H1 (cell line): ENCODE results near the gene CMIP. TPM values are rescaled to one million over a fixed set of nuclear protein-coding genes. Genes with fewer than 3 reads are reported as not detected.

ENCODE experiments used
- CTCF ChIA-PET: fragments of 300-600 bp; sonication (Branson Sonifier 250); formaldehyde crosslinking; loops from one replicate; lab custom pipeline; 2021; ENCODE audit not compliant: partially characterized antibody; lab: Charles Lee
- POLR2A ChIA-PET: fragments of 300-600 bp; sonication (Branson Sonifier 250); formaldehyde crosslinking; loops from one replicate; lab custom pipeline; 2021; ENCODE audit warnings: inconsistent platforms; ENCODE audit not compliant: partially characterized antibody; lab: Charles Lee
- DNase-seq, 2 experiments: peaks; one replicate each; pipeline versions ENCODE4 v3.0.0 to v3.0.0-alpha.2; 2010 to 2022; ENCODE audit warnings: low spot score in 2 of 2, low read depth in 1 of 2, mixed read lengths in 1 of 2
- FAIRE-seq: peaks from 2 replicates; lab custom pipeline; 2011; peaks lifted over from hg19 to GRCh38; lab: Jason Lieb, UNC
- H2AFZ ChIP-seq: 2 replicates; pipeline ENCODE4 v1.8.1; 2012; ENCODE audit warnings: low read length, inconsistent platforms
- H2AK5ac ChIP-seq: 2 replicates; pipeline ENCODE4 v1.6.1; 2013; ENCODE audit warnings: low read depth, low read length
- H2BK120ac ChIP-seq: replicated peaks from 2 replicates; pipeline ENCODE3; 2013; ENCODE audit warnings: low read depth, low read length, inconsistent platforms
- H2BK12ac ChIP-seq: 2 replicates; pipeline ENCODE4 v1.6.1; 2013; ENCODE audit warnings: low read depth, low read length
- H2BK15ac ChIP-seq: 2 replicates; pipeline ENCODE4 v1.6.1; 2013; ENCODE audit warnings: low read length
- H2BK20ac ChIP-seq: 2 replicates; pipeline ENCODE4 v1.6.1; 2013; ENCODE audit warnings: low read length
- H2BK5ac ChIP-seq: 2 replicates; pipeline ENCODE4 v1.6.1; 2013; ENCODE audit warnings: low read depth, low read length
- H3K14ac ChIP-seq: 2 replicates; pipeline ENCODE4 v1.6.1; 2013; ENCODE audit warnings: inconsistent platforms; ENCODE audit not compliant: insufficient read length
- H3K18ac ChIP-seq: 2 replicates; pipeline ENCODE4 v1.6.1; 2013; ENCODE audit warnings: low read length; ENCODE audit errors: extremely low read depth
- H3K23ac ChIP-seq: 2 replicates; pipeline ENCODE4 v1.6.1; 2013; ENCODE audit warnings: inconsistent platforms; ENCODE audit not compliant: insufficient read length
- H3K23me2 ChIP-seq: 2 replicates; pipeline ENCODE4 v1.6.1; 2013; ENCODE audit warnings: low read depth, low read length
- H3K27ac ChIP-seq: 2 replicates; pipeline ENCODE4 v1.6.1; 2011; ENCODE audit warnings: low read depth, low read length, inconsistent platforms
- H3K27me3 ChIP-seq, 4 experiments: replicated peaks in 1 of 4; 1 replicate in 1 of 4; 2 replicates in 3 of 4; pipeline versions ENCODE4 v1.6.1 to v1.8.1; 2011 to 2013; ENCODE audit warnings: low read length in 3 of 4, mild to moderate bottlenecking in 3 of 4, inconsistent platforms in 2 of 4, mixed read lengths in 2 of 4, moderate library complexity in 1 of 4; ENCODE audit not compliant: control insufficient read depth in 3 of 4, insufficient read depth in 3 of 4; ENCODE audit errors: extremely low read depth in 1 of 4
- H3K36me3 ChIP-seq, 4 experiments: 2 replicates each; pipeline versions ENCODE4 v1.6.1 to v1.8.1; 2011 to 2013; ENCODE audit warnings: mild to moderate bottlenecking in 4 of 4, low read length in 3 of 4, moderate library complexity in 2 of 4, control low read depth in 1 of 4, inconsistent platforms in 1 of 4; ENCODE audit not compliant: insufficient read depth in 4 of 4, control insufficient read depth in 2 of 4
- H3K4ac ChIP-seq: replicated peaks from 2 replicates; pipeline ENCODE3; 2013; ENCODE audit warnings: low read length, low read depth, mixed read lengths, inconsistent platforms; ENCODE audit not compliant: insufficient read length
- H3K4me1 ChIP-seq, 4 experiments: replicated peaks in 1 of 4; 1 replicate in 1 of 4; 2 replicates in 3 of 4; pipeline versions ENCODE4 v1.6.1 to v1.8.1; 2011 to 2013; ENCODE audit warnings: low read length in 3 of 4, inconsistent platforms in 2 of 4, mixed read lengths in 1 of 4; ENCODE audit not compliant: insufficient read depth in 4 of 4, control insufficient read depth in 3 of 4
- H3K4me2 ChIP-seq, 2 experiments: 2 replicates each; pipeline versions ENCODE4 v1.6.1 to v1.8.1; 2011 to 2013; ENCODE audit warnings: low read depth in 2 of 2, low read length in 2 of 2, control low read depth in 1 of 2, inconsistent platforms in 1 of 2, mild to moderate bottlenecking in 1 of 2; ENCODE audit not compliant: insufficient read depth in 1 of 2
- H3K4me3 ChIP-seq, 4 experiments: fragments of 200-600, 300-600 bp in 1 of 4; sonication (generic), shearing (Covaris generic), sonication (Bioruptor Twin) in 1 of 4; 2 replicates each; pipeline versions ENCODE4 v1.5.1 to v1.8.1; 2011 to 2016; ENCODE audit warnings: low read length in 4 of 4, low read depth in 3 of 4, control low read depth in 2 of 4, inconsistent platforms in 2 of 4, mild to moderate bottlenecking in 2 of 4, mixed read lengths in 1 of 4, moderate library complexity in 1 of 4; ENCODE audit not compliant: insufficient read depth in 2 of 4; ENCODE audit errors: extremely low read depth in 1 of 4
- H3K56ac ChIP-seq: replicated peaks from 2 replicates; pipeline ENCODE3; 2013; ENCODE audit warnings: low read depth, mild to moderate bottlenecking, mixed read lengths, low read length, inconsistent platforms; ENCODE audit not compliant: insufficient read length
- H3K79me1 ChIP-seq: 2 replicates; pipeline ENCODE4 v1.6.1; 2013; ENCODE audit warnings: low read depth, low read length, control low read depth
- H3K79me2 ChIP-seq, 2 experiments: 2 replicates each; pipeline versions ENCODE4 v1.6.1 to v1.8.1; 2012 to 2013; ENCODE audit warnings: low read length in 2 of 2, mild to moderate bottlenecking in 2 of 2, inconsistent platforms in 1 of 2; ENCODE audit not compliant: insufficient read depth in 2 of 2, control insufficient read depth in 1 of 2
- H3K9ac ChIP-seq, 4 experiments: replicated peaks in 1 of 4; 1 replicate in 1 of 4; 2 replicates in 3 of 4; pipeline versions ENCODE4 v1.6.1 to v1.8.1; 2011 to 2013; ENCODE audit warnings: low read depth in 3 of 4, low read length in 3 of 4, control low read depth in 2 of 4, mild to moderate bottlenecking in 2 of 4, moderate library complexity in 2 of 4, inconsistent platforms in 1 of 4; ENCODE audit errors: extremely low read depth in 1 of 4
- H3K9me3 ChIP-seq, 2 experiments: 2 replicates each; pipeline versions ENCODE4 v1.6.1 to v1.8.1; 2012 to 2013; ENCODE audit warnings: mild to moderate bottlenecking in 2 of 2, moderate library complexity in 2 of 2, control low read depth in 1 of 2, inconsistent platforms in 1 of 2, low read depth in 1 of 2, low read length in 1 of 2, mixed read lengths in 1 of 2; ENCODE audit not compliant: insufficient read depth in 2 of 2
- H4K20me1 ChIP-seq, 2 experiments: replicated peaks in 1 of 2; 2 replicates each; pipeline versions ENCODE3 to v1.8.1; 2011 to 2013; ENCODE audit warnings: inconsistent platforms in 2 of 2, low read length in 2 of 2, mild to moderate bottlenecking in 1 of 2; ENCODE audit not compliant: insufficient read depth in 2 of 2, control insufficient read depth in 1 of 2
- H4K5ac ChIP-seq: 2 replicates; pipeline ENCODE4 v1.6.1; 2013; ENCODE audit warnings: low read length, low read depth, mixed read lengths, inconsistent platforms; ENCODE audit not compliant: insufficient read length
- H4K8ac ChIP-seq: 2 replicates; pipeline ENCODE4 v1.8.0; 2013; ENCODE audit warnings: mild to moderate bottlenecking, moderate library complexity, low read length, inconsistent platforms; ENCODE audit not compliant: insufficient read depth; ENCODE audit errors: extremely low read depth
- H4K91ac ChIP-seq: replicated peaks from 2 replicates; pipeline ENCODE3; 2013; ENCODE audit warnings: low read length, mixed read lengths, inconsistent platforms; ENCODE audit not compliant: insufficient read length
- BRCA1 ChIP-seq: IDR thresholded peaks from 2 replicates; pipeline ENCODE4 v1.6.1; 2012; ENCODE audit warnings: low read depth, low read length, improper control_type of control experiment
- EP300 ChIP-seq, 2 experiments: IDR thresholded peaks; 1 replicate in 1 of 2; 2 replicates in 1 of 2; pipeline ENCODE4 v1.6.1; 2011 to 2012; ENCODE audit warnings: low read depth in 2 of 2, low read length in 2 of 2, mild to moderate bottlenecking in 2 of 2, borderline replicate concordance in 1 of 2, inconsistent platforms in 1 of 2, moderate library complexity in 1 of 2
- POU5F1 ChIP-seq: IDR thresholded peaks from 2 replicates; pipeline ENCODE4 v1.6.1; 2011; ENCODE audit warnings: low read depth, mild to moderate bottlenecking, low read length, moderate library complexity
- RNF2 ChIP-seq: fragments of 200-900, 300-1000 bp; sonication (generic); IDR thresholded peaks from 2 replicates; pipeline ENCODE4 v1.7.1; 2016; ENCODE audit warnings: borderline replicate concordance, low read depth, mild to moderate bottlenecking, antibody characterized with exemption, low read length; ENCODE audit not compliant: poor library complexity, severe bottlenecking; ENCODE audit errors: missing control alignments
- SIN3A ChIP-seq, 2 experiments: IDR thresholded peaks in 1 of 2; conservative IDR thresholded peaks in 1 of 2; 2 replicates each; pipeline ENCODE4 v1.6.1; 2011 to 2012; ENCODE audit warnings: low read length in 2 of 2, improper control_type of control experiment in 1 of 2, low read depth in 1 of 2, mild to moderate bottlenecking in 1 of 2
- SIRT6 ChIP-seq: IDR thresholded peaks from one replicate; pipeline ENCODE4 v1.7.1; 2012; ENCODE audit warnings: low read length, inconsistent platforms
- SP4 ChIP-seq: IDR thresholded peaks from 2 replicates; pipeline ENCODE4 v1.6.1; 2012; ENCODE audit warnings: low read length, inconsistent platforms
- TCF12 ChIP-seq: IDR thresholded peaks from 2 replicates; pipeline ENCODE4 v1.6.1; 2011; ENCODE audit warnings: low read depth, mild to moderate bottlenecking, low read length
- WGBS, 2 experiments: shearing (Covaris generic) in 1 of 2; methylation state at CpG; one replicate each; pipeline versions ENCODE4 v1.1.6 to v1.1.7; 2013 to 2015; ENCODE audit warnings: low lambda C conversion rate in 2 of 2, mixed read lengths in 2 of 2, inconsistent platforms in 1 of 2, low coverage in 1 of 2, missing lambda C conversion rate in 1 of 2; ENCODE audit not compliant: insufficient replicate concordance in 2 of 2, insufficient coverage in 1 of 2, insufficient read length in 1 of 2; ENCODE audit errors: extremely low coverage in 1 of 2, missing lambda C conversion rate in 1 of 2; 5-methylcytosine and 5-hydroxymethylcytosine counted together
- polyA plus RNA-seq, 7 experiments: library from polyadenylated mRNA; depleted of rRNA in 3 of 7; stranded (reverse) in 5 of 7; unstranded in 2 of 7; fragments of >200 nt in 5 of 7; fragments of 200-250 nt in 2 of 7; gene quantifications; 1 replicate in 5 of 7; 2 replicates in 1 of 7; 4 replicates in 1 of 7; pipeline versions ENCODE4 v1.2.1 to v1.2.3, GENCODE V29; 2011 to 2013; ENCODE audit warnings: missing spikeins in 2 of 7, mixed read lengths in 2 of 7
- total RNA-seq: library from RNA; stranded (reverse); fragmentation: NEBNext Ultra II Directional; extraction: Animal tissue kit (Norgen Biotek cat#: 25700); gene quantifications from 2 replicates; pipeline ENCODE4 v1.2.1, GENCODE V29; 2021
- TF ChIP-seq, protein P1 (sequence below): IDR thresholded peaks from 2 replicates; pipeline ENCODE4 v1.6.1; 2012; ENCODE audit warnings: low read length, inconsistent platforms

The CMIP gene
- total and polyA plus RNA-seq, 2 of the 8 experiments (the other 6 are each of a cell fraction or from before 2014, with no cell fraction given): 7.9 to 53.2 TPM

GRCh38 chr16:81463296-81463890 lies 18.8 kb downstream of the CMIP start:
- Histone ChIP-seq H2BK5ac (no peak overlapping the region), H4K20me1 (peaks cover 10 to 42% of the 10 kb centered on the region in 2 experiments), H3K9me3 (no peaks in the 10 kb centered on the region), H3K36me3 (peaks cover 0 to 6% (median 0%) of the 10 kb centered on the region in 4 experiments; a peak in 3 of 8 replicates), H3K79me1 (peaks cover 45% of the 10 kb centered on the region), H3K14ac (no peak overlapping the region), H3K79me2 (peaks cover 18 to 97% of the 10 kb centered on the region in 2 experiments), H2BK20ac (no peak overlapping the region), H3K27ac (no peak overlapping the region), H4K5ac (no peak overlapping the region), H3K23me2 (no peaks in the 10 kb centered on the region; the same call in 1 of the 2 replicates), H3K27me3 (no peaks in the 10 kb centered on the region; a peak in 1 of 7 replicates), H4K8ac (no peak overlapping the region), H3K9ac (no peak overlapping the region), H2AK5ac (no peak overlapping the region), H3K4ac (no peak overlapping the region), H2AFZ (no peak overlapping the region), H2BK120ac (no peak overlapping the region), H3K56ac (no peak overlapping the region), H3K23ac (no peak overlapping the region), H3K4me1 (peaks cover 2 to 7% (median 4%) of the 10 kb centered on the region in 4 experiments; a peak in 4 of 7 replicates), H3K4me2 (no peak overlapping the region), H2BK15ac (no peak overlapping the region), H3K18ac (no peak overlapping the region), H3K4me3 (no peak overlapping the region), H2BK12ac (no peak overlapping the region), H4K91ac (no peak overlapping the region)
- DNase-seq (no peak), FAIRE-seq (no peak)
- ChIA-PET CTCF (interaction anchor here (0.8 to 2.5 kb wide), 8 partner anchors 9 to 413 kb away, joined by 3 to 10 read pairs (median 4); no protein-coding TSS in a partner anchor), POLR2A (interaction anchor here (0.8 kb wide), 1 partner anchor 10 kb away, joined by 3 read pairs; no protein-coding TSS in a partner anchor)
- TF ChIP-seq BRCA1 (no peak), TCF12 (no peak), SIN3A (conservative IDR thresholded peaks at IDR 0.05 in 1 of 2, IDR thresholded peaks at IDR 0.05 in 1 of 2; ENCODE audit: low read depth in 1 of 2, low read length in 2 of 2) (no peak), RNF2 (no peak), SIRT6 (no peak), SP4 (no peak), POU5F1 (no peak), EP300 (IDR thresholded peaks at IDR 0.05; ENCODE audit: borderline replicate concordance in 1 of 2, low read depth in 2 of 2, low read length in 2 of 2) (no peak)
- TF ChIP-seq, protein P1, sequence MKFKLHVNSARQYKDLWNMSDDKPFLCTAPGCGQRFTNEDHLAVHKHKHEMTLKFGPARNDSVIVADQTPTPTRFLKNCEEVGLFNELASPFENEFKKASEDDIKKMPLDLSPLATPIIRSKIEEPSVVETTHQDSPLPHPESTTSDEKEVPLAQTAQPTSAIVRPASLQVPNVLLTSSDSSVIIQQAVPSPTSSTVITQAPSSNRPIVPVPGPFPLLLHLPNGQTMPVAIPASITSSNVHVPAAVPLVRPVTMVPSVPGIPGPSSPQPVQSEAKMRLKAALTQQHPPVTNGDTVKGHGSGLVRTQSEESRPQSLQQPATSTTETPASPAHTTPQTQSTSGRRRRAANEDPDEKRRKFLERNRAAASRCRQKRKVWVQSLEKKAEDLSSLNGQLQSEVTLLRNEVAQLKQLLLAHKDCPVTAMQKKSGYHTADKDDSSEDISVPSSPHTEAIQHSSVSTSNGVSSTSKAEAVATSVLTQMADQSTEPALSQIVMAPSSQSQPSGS: no peak
- WGBS, 2 experiments: 88% methylated on average over 16 of the region's 16 CpGs; no CpG with 5 or more reads in 1 of the 2 experiments
